Left cardiac atrium (tissue), 4 donors: Measurements from ENCODE around the gene ANKS1A. TPM values are rescaled to one million over a fixed set of nuclear protein-coding genes. Genes with fewer than 3 reads are reported as not detected.

Experiments used
- ATAC-seq, 2 donors: fragments of 200-7000 bp; cut with Tn5 transposase; one replicate each; pipeline ENCODE4 v1.9.1; 2020; ENCODE audit warnings: mild to moderate bottlenecking in 2 of 2, moderate library complexity in 2 of 2
- DNase-seq: peaks from one replicate; pipeline ENCODE4 v3.0.0-alpha.2; 2020
- intact Hi-C, 2 donors: fragments of 100-400 bp; cut with DNase I; formaldehyde crosslinking; loops; one replicate each; pipeline versions ENCODE4 v1.14.1 to v1.15.1; 2022 to 2023
- total RNA-seq, 2 donors: library from RNA; stranded (reverse); fragmentation: NEBNext Ultra II Directional; extraction: Animal tissue kit (Norgen Biotek cat#: 25700); gene quantifications; one replicate each; pipeline ENCODE4 v1.2.1, GENCODE V29; 2021
- donor health status: DM: no; HTN: yes; CAD: no.
- donor health status: DM: no; HTN: yes; CAD: no; lungs with severe emphysema.
- donor health status: DM: yes; HTN: yes; CAD: no.
- donor health status: Dilated cardiomyopathy.

The ANKS1A gene
- total RNA-seq, 2 donors from 2014 or later: 20.9 to 26.4 TPM

GRCh38 chr6:34947561-34947960 is 58.5 kb downstream of the ANKS1A start:
- DNase-seq (no peak), ATAC-seq (no peak)
- intact Hi-C loops: no loop called here

- DNase-seq (no peak), ATAC-seq (no peak)
- intact Hi-C loops: no loop called here
Measured at GRCh38 chr6:34949636-34950035, 60.6 kb downstream of the ANKS1A start.

- ATAC-seq (no peak), DNase-seq (no peak)
- intact Hi-C loops: no loop called here
Measured at GRCh38 chr6:34950849-34951248, 61.8 kb downstream of the ANKS1A start.

- no peak for DNase-seq
- ATAC-seq: no peak
- intact Hi-C loops: no loop called here
Measured at GRCh38 chr6:34951731-34952130, 62.7 kb downstream of the ANKS1A start.

- DNase-seq: no peak
- intact Hi-C loops: no loop called here
- no peak for ATAC-seq
Measured at GRCh38 chr6:34953061-34954025, 64.3 kb downstream of the ANKS1A start.

- intact Hi-C loops: loop anchor here in 1 of 2 donors (5.0 kb wide), 1 partner anchor 63 kb away; no protein-coding TSS in a partner anchor
- peak in 1 of 2 donors; percentile 21 for ATAC-seq
- no peak for DNase-seq
Measured at GRCh38 chr6:34955442-34955841, 66.4 kb downstream of the ANKS1A start.

GRCh38 chr6:34957231-34957783 is 68.3 kb downstream of the ANKS1A start:
- intact Hi-C loops: loop anchor here in 1 of 2 donors (5.0 kb wide), 1 partner anchor 65 kb away; no protein-coding TSS in a partner anchor
- ATAC-seq: no peak
- no peak for DNase-seq

GRCh38 chr6:34958734-34959133 is 69.7 kb downstream of the ANKS1A start:
- intact Hi-C loops: loop anchor here in 1 of 2 donors (5.0 kb wide), 1 partner anchor 66 kb away; no protein-coding TSS in a partner anchor
- DNase-seq (no peak), ATAC-seq (peak in 1 of 2 donors; percentile 63)

- DNase-seq: no peak
- ATAC-seq: no peak
- intact Hi-C loops: loop anchor here in 1 of 2 donors (5.0 kb wide), 1 partner anchor 67 kb away; no protein-coding TSS in a partner anchor
Measured at GRCh38 chr6:34959224-34959623, 70.2 kb downstream of the ANKS1A start.

- ATAC-seq (no peak), DNase-seq (no peak)
- intact Hi-C loops: no loop called here
Measured at GRCh38 chr6:34961082-34961481, 72.0 kb downstream of the ANKS1A start.

- intact Hi-C loops: no loop called here
- DNase-seq: no peak
- ATAC-seq: no peak
Measured at GRCh38 chr6:34961574-34961973, 72.5 kb downstream of the ANKS1A start.

- peak; percentile 40 to 83 for ATAC-seq
- intact Hi-C loops: no loop called here
- no peak for DNase-seq
Measured at GRCh38 chr6:34964564-34964963, 75.5 kb downstream of the ANKS1A start.

- intact Hi-C loops: no loop called here
- DNase-seq: no peak
- ATAC-seq: no peak
Measured at GRCh38 chr6:34967461-34967860, 78.4 kb downstream of the ANKS1A start.

GRCh38 chr6:34969662-34970265 is 80.7 kb downstream of the ANKS1A start:
- intact Hi-C loops: loop anchor here in 1 of 2 donors (10.0 kb wide), 1 partner anchor 85 kb away; the partner anchor contains the start of genes ANKS1A and TAF11
- DNase-seq: no peak
- no peak for ATAC-seq

GRCh38 chr6:34970488-34970887 is 81.4 kb downstream of the ANKS1A start:
- intact Hi-C loops: loop anchor here in 1 of 2 donors (10.0 kb wide), 1 partner anchor 86 kb away; the partner anchor contains the start of genes ANKS1A and TAF11
- DNase-seq: no peak
- ATAC-seq: no peak

GRCh38 chr6:34970957-34971356 is 81.9 kb downstream of the ANKS1A start:
- ATAC-seq (no peak), DNase-seq (no peak)
- intact Hi-C loops: loop anchor here in 1 of 2 donors (10.0 kb wide), 1 partner anchor 86 kb away; the partner anchor contains the start of genes ANKS1A and TAF11

- ATAC-seq (no peak), DNase-seq (no peak)
- intact Hi-C loops: loop anchor here in 1 of 2 donors (10.0 kb wide), 1 partner anchor 89 kb away; the partner anchor contains the start of genes ANKS1A and TAF11
Measured at GRCh38 chr6:34973547-34974248, 84.6 kb downstream of the ANKS1A start.

GRCh38 chr6:34974249-34974642 is 85.2 kb downstream of the ANKS1A start:
- DNase-seq: no peak
- ATAC-seq: no peak
- intact Hi-C loops: loop anchor here in 1 of 2 donors (10.0 kb wide), 1 partner anchor 89 kb away; the partner anchor contains the start of genes ANKS1A and TAF11

- intact Hi-C loops: loop anchor here in 1 of 2 donors (10.0 kb wide), 1 partner anchor 91 kb away; the partner anchor contains the start of genes ANKS1A and TAF11
- ATAC-seq: no peak
- DNase-seq: no peak
Measured at GRCh38 chr6:34976239-34976638, 87.2 kb downstream of the ANKS1A start.
